Measurements from ENCODE around the gene SUPT3H.

The SUPT3H gene

GRCh38 chr6:45118754-45119153 lies 259.0 kb downstream of the SUPT3H start:
- DNase-seq, result no peak

- DNase-seq, result no peak
Measured at GRCh38 chr6:45116714-45117410, 260.9 kb downstream of the SUPT3H start.

GRCh38 chr6:45115696-45116095 lies 262.0 kb downstream of the SUPT3H start:
- DNase-seq, result no peak

GRCh38 chr6:45112711-45113110 lies 265.0 kb downstream of the SUPT3H start:
- DNase-seq, result no peak

- no peak for DNase-seq
Measured at GRCh38 chr6:45109551-45109950, 268.2 kb downstream of the SUPT3H start.

GRCh38 chr6:45105170-45105820 lies 272.4 kb downstream of the SUPT3H start:
- no peak for DNase-seq

- DNase-seq, result no peak
Measured at GRCh38 chr6:45104429-45104828, 273.3 kb downstream of the SUPT3H start.

GRCh38 chr6:45098256-45098655 lies 279.5 kb downstream of the SUPT3H start:
- no peak for DNase-seq

GRCh38 chr6:45094831-45095230 lies 282.9 kb downstream of the SUPT3H start:
- no peak for DNase-seq

GRCh38 chr6:45092135-45092534 lies 285.6 kb downstream of the SUPT3H start:
- no peak for DNase-seq

- no peak for DNase-seq
Measured at GRCh38 chr6:45086360-45087084, 291.2 kb downstream of the SUPT3H start.

GRCh38 chr6:45084257-45084656 lies 293.5 kb downstream of the SUPT3H start:
- DNase-seq, result no peak

- no peak for DNase-seq
Measured at GRCh38 chr6:45082091-45082490, 295.6 kb downstream of the SUPT3H start.

GRCh38 chr6:45081634-45082033 lies 296.1 kb downstream of the SUPT3H start:
- DNase-seq, result no peak

- no peak for DNase-seq
Measured at GRCh38 chr6:45078432-45078831, 299.3 kb downstream of the SUPT3H start.

- no peak for DNase-seq
Measured at GRCh38 chr6:45076217-45076930, 301.4 kb downstream of the SUPT3H start.

- DNase-seq, result no peak
Measured at GRCh38 chr6:45075246-45075645, 302.5 kb downstream of the SUPT3H start.

GRCh38 chr6:45074439-45074838 lies 303.3 kb downstream of the SUPT3H start:
- no peak for DNase-seq

- DNase-seq, result no peak
Measured at GRCh38 chr6:45073771-45074170, 304.0 kb downstream of the SUPT3H start.

GRCh38 chr6:45072673-45073072 lies 305.1 kb downstream of the SUPT3H start:
- no peak for DNase-seq

- no peak for DNase-seq
Measured at GRCh38 chr6:45072016-45072415, 305.7 kb downstream of the SUPT3H start.

GRCh38 chr6:45069091-45069490 lies 308.6 kb downstream of the SUPT3H start:
- no peak for DNase-seq

Data from hypothalamus (tissue), 51 donors.